ENCODE results near the gene GCDH.

DNA sequence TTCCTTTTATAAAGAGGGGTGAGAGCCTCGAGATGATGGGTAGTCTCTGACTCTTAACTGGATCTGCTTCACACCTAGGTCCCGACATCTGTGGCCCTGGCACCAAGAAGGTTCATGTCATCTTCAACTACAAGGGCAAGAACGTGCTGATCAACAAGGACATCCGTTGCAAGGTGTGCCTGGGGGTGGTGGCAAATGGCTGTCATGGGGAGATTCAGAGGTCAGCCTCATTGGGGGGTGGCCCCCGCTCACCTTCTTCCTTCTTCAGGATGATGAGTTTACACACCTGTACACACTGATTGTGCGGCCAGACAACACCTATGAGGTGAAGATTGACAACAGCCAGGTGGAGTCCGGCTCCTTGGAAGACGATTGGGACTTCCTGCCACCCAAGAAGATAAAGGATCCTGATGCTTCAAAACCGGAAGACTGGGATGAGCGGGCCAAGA is 49.0 kb downstream of the GCDH start:
- TF ChIP-seq, protein P1, sequence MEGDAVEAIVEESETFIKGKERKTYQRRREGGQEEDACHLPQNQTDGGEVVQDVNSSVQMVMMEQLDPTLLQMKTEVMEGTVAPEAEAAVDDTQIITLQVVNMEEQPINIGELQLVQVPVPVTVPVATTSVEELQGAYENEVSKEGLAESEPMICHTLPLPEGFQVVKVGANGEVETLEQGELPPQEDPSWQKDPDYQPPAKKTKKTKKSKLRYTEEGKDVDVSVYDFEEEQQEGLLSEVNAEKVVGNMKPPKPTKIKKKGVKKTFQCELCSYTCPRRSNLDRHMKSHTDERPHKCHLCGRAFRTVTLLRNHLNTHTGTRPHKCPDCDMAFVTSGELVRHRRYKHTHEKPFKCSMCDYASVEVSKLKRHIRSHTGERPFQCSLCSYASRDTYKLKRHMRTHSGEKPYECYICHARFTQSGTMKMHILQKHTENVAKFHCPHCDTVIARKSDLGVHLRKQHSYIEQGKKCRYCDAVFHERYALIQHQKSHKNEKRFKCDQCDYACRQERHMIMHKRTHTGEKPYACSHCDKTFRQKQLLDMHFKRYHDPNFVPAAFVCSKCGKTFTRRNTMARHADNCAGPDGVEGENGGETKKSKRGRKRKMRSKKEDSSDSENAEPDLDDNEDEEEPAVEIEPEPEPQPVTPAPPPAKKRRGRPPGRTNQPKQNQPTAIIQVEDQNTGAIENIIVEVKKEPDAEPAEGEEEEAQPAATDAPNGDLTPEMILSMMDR (IDR thresholded peaks at IDR 0.05): no peak
- TF ChIP-seq POLR2A (IDR thresholded peaks at IDR 0.05): no peak
